HG03108 (cell line): Measurements from ENCODE around the gene ASTN2.

Source experiments
- ATAC-seq: cut with Tn5 transposase; IDR thresholded peaks from one replicate; pipeline ENCODE4 v1.9.1; 2021; ENCODE audit warnings: moderate library complexity; ENCODE audit not compliant: unreplicated experiment

The ASTN2 gene

DNA sequence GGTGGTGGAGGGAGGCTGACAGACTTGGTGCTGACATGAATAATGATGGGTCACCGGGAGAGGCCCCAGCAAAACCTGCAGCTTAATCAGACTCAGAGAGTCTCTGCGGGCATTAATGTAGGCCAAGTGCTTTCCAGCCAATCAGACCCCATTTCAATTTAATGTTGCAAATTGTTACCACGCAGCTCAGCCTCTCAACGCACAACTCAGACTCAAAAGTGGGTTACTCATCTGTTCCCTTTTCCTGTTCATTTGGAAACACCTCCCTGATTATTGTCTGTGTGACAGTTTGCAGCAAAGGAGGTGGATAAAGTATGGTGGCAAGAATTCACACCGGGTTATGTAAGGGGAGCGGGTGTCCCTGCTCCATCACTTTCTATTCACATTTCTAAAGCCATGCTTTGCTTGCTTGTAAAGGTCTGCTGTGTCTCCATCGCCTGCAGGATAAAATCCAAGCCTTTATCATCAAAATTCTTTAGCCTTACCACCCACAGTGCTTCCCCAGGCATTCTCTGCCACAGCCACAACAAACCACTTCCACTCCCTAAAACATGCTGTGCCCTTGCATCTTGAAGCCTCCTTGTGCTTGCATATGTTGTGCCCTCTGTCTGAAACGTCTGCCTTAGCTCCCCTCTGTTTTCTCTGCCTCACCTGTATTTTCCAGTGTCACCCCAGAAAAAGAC, 156.5 kb downstream of the ASTN2 start:
- no peak for ATAC-seq

DNA sequence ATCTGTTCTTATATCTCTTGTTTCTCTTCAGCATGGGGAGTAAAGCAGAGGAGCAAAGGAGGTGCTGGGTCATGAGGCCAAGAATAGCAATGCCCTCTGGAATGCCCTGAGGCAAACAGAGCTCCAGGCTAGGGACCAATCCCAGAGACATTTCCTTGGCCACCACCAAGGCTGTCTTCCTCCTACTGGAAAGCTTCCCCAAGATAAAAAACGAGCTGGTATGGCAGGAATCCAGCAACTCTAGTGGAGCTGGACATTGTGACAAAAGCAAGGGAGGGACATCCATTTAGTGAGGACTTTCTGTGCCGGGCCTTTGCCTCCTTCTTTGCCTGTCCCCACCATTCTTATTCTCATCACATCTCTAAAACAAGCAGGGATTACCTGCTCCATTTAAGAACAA, 161.6 kb downstream of the ASTN2 start:
- no peak for ATAC-seq

GRCh38 chr9:117250610-117251215, 164.1 kb downstream of the ASTN2 start:
- no peak for ATAC-seq

DNA sequence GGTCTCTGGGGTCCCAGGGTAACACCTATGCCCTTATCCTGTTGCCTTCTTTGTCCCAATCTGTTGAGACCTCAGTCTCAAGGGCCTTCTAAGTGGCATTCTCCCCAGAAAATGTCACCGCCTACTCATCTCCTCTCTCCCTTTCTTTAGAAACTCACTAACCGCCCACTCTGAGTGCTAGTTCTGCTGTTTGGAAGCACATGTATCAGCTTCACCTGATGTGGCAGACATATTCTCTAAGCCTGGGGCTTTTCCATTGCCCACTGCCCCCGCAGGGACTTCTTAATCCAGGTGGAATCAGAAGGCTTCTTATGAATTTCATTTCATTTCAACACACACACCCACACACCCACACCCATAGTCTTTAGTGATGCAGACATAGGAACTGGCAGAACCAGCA, 165.1 kb downstream of the ASTN2 start:
- ATAC-seq = no peak

DNA sequence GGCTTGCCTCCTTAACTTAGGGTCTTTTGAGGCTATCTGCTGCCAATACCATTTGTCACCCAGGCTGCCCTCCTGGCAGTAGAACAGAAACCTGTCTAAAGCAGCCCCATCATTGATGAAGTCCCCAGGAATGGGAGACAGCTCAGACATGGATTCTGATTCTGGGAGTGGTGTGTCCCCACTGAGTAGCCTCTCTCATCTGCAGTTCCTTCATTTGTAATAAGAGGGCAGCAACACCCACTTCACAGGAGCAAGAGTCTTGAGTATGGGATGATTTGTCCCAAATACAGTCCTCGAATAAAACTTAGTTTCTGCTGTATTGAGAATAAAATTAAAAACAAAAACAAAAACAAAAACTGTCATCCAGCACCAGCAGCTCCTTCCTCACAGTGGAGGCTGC, 167.6 kb downstream of the ASTN2 start:
- ATAC-seq = no peak

DNA sequence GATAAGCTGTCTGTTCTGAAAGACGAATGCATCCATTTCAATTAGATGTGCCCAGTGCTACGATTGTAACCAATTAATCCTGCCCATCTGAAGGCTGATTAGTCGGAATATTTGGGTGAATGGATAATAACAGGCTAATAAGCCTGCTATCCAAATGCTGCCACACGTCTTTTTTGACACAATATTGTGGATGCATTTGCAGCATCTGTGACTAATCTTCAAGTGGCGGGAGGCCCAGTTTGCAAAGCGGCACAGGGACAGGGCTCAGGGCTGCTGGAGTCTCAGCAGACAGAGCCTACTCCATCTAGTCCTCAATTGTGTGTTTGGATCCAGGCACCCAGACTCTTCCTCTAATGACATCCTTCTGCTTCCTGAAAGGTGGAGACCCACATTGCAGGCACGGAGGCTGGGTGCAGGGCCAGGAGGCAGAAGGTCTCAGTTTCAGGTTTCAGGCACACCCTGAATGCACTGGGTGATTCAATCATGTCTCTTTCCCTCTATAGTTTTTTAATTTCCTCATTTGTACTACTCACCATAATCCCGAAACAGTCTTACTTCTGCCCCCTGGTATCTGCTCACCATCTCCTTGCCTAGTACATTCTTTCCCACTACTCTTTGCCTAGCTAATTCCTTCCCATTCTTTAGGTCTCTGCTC, 169.6 kb downstream of the ASTN2 start:
- no peak for ATAC-seq

DNA sequence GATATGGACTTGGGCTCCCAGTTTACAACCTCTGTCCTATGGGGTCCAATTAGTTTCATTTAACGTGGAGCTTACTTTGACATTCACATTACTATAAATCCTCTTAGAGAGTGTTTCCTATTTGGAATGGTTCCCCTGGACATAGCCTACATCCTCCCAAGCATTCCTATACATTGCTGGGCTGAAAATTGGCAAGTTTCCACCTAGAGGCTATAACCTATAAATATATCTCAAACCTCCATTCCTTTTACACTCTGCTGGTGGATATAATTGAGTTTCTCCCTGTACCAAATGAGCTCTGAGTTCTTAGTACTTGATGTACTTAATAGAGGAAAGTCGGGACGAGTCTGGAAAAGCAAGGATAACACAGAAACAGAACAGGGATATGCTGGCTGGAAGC, 172.8 kb downstream of the ASTN2 start:
- no peak for ATAC-seq

DNA sequence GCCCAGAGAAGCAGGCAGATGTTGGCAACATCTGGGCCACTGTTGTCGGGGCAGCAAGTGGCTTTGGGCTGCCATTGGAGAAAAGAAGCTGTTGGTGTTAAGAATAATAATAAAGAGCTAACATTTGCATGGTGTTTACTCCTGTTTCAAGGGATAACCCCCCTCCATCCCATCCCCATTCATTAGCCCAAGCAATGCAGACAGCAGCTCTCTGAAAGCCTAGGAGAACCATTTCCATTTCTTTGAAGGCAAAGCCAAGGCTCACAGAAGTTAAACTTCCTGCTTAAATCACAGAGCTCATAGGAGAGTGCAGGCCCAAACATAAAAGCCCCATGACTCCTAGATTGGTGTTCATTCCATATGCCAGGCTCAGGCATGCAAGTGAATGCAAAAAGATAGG, 175.4 kb downstream of the ASTN2 start:
- no peak for ATAC-seq

GRCh38 chr9:117234103-117234502, 180.8 kb downstream of the ASTN2 start:
- ATAC-seq = no peak

DNA sequence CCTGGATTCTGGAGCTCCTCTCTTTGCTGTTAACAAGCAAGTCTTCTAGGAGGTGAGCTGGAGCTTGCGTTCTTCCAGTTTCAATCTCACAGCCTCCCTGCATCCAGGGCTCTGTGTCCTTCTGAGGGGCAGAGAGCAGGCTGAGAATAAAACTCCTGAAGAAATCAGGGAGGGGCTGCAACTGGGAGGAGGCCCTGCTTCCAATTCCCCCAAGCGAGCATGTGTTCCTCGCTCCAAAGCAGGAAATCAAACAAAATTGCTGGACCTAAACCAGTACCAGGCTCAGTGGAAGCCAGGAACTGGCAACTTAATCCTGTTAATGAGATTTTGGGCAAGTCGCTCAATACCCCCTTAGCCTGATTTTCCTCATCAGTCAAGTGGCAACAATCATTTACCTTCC, 181.8 kb downstream of the ASTN2 start:
- ATAC-seq = no peak

GRCh38 chr9:117232281-117232680, 182.6 kb downstream of the ASTN2 start:
- ATAC-seq = no peak

DNA sequence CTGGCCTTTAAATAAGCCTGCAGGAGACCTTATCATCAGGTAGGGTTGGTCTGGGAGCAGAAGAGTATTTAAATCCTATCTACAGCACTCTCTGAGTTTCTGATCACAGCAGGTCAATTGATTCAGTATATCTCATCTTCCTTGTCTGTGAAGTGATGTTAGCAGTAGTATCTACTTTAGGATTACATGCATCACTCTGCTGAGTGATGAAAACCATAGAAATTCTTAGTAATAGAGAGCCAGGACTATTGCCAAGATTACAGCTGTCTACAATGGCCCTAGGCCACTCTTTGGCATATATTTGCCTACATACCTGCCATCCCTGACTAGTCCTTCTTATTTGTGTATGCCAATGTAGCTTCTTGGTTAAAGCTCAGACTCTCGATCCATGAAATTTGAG, 183.8 kb downstream of the ASTN2 start:
- ATAC-seq = no peak

GRCh38 chr9:117224695-117225094, 190.2 kb downstream of the ASTN2 start:
- no peak for ATAC-seq

- no peak for ATAC-seq
These were observed 195.9 kb downstream of the ASTN2 start for GRCh38 chr9:117218951-117219350.

DNA sequence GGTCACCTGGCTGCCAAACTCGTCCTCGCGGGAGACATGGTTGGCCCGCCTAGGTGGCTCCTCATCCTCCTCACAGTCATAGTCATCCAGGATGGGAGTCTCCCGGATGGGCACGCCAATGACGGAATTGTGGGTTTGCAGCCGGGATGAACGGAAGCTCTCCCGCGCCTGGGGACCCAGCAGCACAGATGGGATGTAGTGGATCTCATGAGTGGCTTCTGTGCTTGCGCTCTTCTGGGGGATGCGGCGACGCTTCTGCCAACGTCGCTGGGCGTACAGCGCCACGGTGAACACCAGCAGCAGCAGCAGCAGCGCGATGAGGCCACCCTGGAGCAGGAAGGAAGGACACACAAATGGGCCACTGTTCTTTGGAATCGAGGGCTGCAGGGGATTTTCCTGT, 200.4 kb downstream of the ASTN2 start:
- ATAC-seq = no peak

DNA sequence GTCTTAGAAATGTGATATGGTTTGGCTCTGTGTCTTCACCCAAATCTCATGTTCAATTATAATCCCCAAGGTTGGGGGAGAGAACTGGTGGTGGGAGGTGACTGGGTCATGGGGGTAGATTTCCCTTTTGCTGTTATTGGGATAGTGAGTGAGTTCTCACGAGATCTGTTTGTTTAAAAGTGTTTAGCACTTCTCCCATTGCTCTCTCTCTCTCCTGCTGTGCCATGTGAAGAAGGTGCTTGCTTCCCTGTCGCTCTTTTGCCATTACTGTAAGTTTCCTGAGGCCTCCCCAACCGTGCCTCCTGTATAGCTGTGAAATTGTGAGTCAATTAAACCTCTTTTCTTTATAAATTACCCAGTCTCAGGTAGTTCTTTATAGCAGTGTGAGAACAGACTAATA, 203.6 kb downstream of the ASTN2 start:
- ATAC-seq = no peak

DNA sequence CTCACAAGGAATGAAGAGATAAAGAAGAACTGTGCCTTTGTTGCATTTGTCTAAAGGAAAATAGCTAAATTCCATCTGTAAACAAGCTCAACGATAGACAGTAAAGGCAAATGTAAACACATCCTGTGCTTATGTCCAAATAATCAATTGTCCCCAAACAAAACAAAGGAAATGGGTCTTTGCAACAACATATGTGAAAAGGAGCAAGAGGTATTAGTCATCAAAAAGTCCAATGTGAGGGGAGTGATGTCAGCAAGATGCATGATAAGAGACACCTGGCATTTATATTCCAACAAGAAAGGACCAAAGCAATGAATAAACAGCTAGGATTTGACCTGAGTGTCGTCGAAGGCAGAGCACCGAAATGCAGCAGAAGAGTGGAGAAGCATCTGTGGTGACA, 209.1 kb downstream of the ASTN2 start:
- no peak for ATAC-seq

- ATAC-seq = no peak
These were observed 209.9 kb downstream of the ASTN2 start for GRCh38 chr9:117204971-117205370.

DNA sequence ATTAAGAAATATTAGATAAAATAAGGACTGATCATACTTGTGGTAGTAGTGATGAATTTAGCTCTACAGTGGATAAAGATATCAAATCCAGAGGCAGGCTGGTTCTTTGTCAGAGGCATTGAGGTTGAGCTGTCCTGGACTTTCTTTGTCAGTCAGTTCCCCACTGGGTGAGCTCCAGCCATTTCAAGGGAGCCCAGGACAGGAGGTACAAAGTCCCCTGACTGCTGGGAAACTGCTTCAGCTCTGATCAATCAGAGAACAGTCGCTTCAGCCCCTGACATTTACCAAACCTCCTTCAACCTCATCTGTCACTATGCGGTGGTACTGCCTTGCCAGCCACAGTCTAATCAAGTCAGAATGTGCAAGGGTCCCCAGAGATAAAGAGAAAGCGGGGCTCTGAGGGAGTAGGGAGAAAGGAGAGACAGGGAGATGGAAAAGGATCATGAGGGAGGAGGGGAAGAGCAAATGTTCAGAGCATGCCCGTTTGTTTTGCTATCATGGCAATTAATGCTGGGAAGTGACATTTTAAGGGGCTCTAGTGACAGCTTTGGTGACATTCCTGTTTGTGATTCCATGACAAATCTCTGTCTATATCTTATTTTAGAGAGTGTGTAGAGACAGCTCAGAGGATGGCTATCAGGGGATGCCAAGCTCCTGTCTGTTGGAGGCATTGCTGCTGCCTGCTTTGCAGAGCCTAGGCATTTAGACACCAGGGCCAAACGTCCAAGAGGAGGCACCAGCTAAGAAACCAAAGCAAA, 223.2 kb downstream of the ASTN2 start:
- ATAC-seq = no peak

DNA sequence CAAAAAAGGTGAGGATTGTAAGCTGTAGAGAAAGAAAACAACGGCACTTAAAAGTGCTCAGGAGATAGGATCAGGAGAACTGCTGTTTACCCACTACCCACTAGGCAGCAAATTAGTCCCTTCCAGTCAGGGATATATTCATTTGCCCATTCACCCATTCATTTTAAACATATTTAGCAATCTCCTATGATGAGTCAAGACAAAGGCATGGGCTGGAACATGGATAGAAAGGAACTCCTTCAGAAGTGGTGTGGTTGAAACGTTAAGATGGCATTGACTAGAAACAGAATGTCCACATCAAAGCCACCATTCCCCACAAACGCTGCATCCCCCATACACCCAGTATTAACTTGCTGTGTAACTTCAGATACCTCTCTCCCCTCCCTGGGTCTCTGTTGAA, 225.7 kb downstream of the ASTN2 start:
- no peak for ATAC-seq

GRCh38 chr9:117188394-117188793, 226.5 kb downstream of the ASTN2 start:
- no peak for ATAC-seq

DNA sequence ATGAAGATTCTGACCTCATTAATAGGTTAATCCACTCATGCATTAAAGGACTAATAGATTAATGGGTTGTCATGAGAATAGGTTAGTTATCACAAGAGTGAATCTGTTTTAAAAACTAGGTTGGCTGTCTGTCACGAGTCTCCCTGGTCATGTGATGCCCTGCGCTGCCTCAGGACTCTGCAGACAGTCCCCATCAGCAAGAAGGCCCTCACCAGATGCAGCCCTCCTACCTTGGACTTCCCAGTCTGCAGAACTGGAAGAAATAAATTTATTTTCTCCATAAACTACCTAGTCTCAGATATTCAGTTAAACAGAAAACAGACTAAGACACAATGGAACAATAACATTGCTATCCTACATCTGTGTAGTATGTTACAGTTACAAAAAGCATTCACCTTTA, 227.4 kb downstream of the ASTN2 start:
- ATAC-seq = no peak
